ENCODE results near the gene TNFRSF4. TPM values are rescaled to one million over a fixed set of nuclear protein-coding genes. Genes with fewer than 3 reads are reported as not detected.
"Not testable (repeated sequence)": the region's sequence is repeated elsewhere in the genome, so short reads cannot be mapped to it uniquely, and the experiment has no call there.

The TNFRSF4 gene
- total RNA-seq, 1 donor from 2014 or later = 441 TPM

- Mint-ChIP-seq H3K9me3 (no peaks in the 10 kb centered on the region), H3K4me3 (ENCODE audit: low read depth) (no peak overlapping the region), H3K36me3 (ENCODE audit: low read depth) (no peaks in the 10 kb centered on the region), H3K4me1 (ENCODE audit: low read depth) (no peaks in the 10 kb centered on the region), H3K27ac (no peak overlapping the region), H3K27me3 (ENCODE audit: low read depth) (no peaks in the 10 kb centered on the region)
- intact Hi-C loops (cut with micrococcal nuclease) = no loop called here
- DNase-seq (ENCODE audit: low spot score) = no peak
These were observed 31.3 kb downstream of the TNFRSF4 start for GRCh38 chr1:1182491-1183220.

- DNase-seq (ENCODE audit: low spot score) = no peak
- intact Hi-C loops (cut with micrococcal nuclease) = no loop called here
These were observed 32.0 kb downstream of the TNFRSF4 start for GRCh38 chr1:1181938-1182410.

GRCh38 chr1:1181129-1181937 lies 32.6 kb downstream of the TNFRSF4 start:
- H3K4me1 Mint-ChIP-seq (ENCODE audit: low read depth) = no peaks in the 10 kb centered on the region
- DNase-seq (ENCODE audit: low spot score) = no peak
- intact Hi-C loops (cut with micrococcal nuclease) = no loop called here
- H3K27me3 Mint-ChIP-seq (ENCODE audit: low read depth) = peaks cover 4% of the 10 kb centered on the region
- H3K36me3 Mint-ChIP-seq (ENCODE audit: low read depth) = no peaks in the 10 kb centered on the region
- H3K27ac Mint-ChIP-seq = no peak overlapping the region
- no peak overlapping the region for H3K4me3 Mint-ChIP-seq (ENCODE audit: low read depth)
- H3K9me3 Mint-ChIP-seq = no peaks in the 10 kb centered on the region

More at GRCh38 chr1:1181938-1182410, 32.0 kb downstream of the TNFRSF4 start:
- no peaks in the 10 kb centered on the region for H3K4me1 Mint-ChIP-seq (ENCODE audit: low read depth)
- H3K9me3 Mint-ChIP-seq = no peaks in the 10 kb centered on the region
- no peak overlapping the region for H3K27ac Mint-ChIP-seq
- no peak overlapping the region for H3K4me3 Mint-ChIP-seq (ENCODE audit: low read depth)
- H3K36me3 Mint-ChIP-seq (ENCODE audit: low read depth) = no peaks in the 10 kb centered on the region
- H3K27me3 Mint-ChIP-seq (ENCODE audit: low read depth) = peaks cover 1% of the 10 kb centered on the region

GRCh38 chr1:1179983-1180861 lies 33.7 kb downstream of the TNFRSF4 start:
- DNase-seq (ENCODE audit: low spot score) = no peak
- H3K9me3 Mint-ChIP-seq = no peaks in the 10 kb centered on the region
- peaks cover 8% of the 10 kb centered on the region for H3K27me3 Mint-ChIP-seq (ENCODE audit: low read depth)
- no peak overlapping the region for H3K27ac Mint-ChIP-seq
- H3K4me3 Mint-ChIP-seq (ENCODE audit: low read depth) = no peak overlapping the region
- no peaks in the 10 kb centered on the region for H3K36me3 Mint-ChIP-seq (ENCODE audit: low read depth)
- intact Hi-C loops (cut with micrococcal nuclease) = no loop called here
- no peaks in the 10 kb centered on the region for H3K4me1 Mint-ChIP-seq (ENCODE audit: low read depth)

- peaks cover 10% of the 10 kb centered on the region for H3K27me3 Mint-ChIP-seq (ENCODE audit: low read depth)
- H3K4me1 Mint-ChIP-seq (ENCODE audit: low read depth) = no peaks in the 10 kb centered on the region
- no peak overlapping the region for H3K4me3 Mint-ChIP-seq (ENCODE audit: low read depth)
- no peaks in the 10 kb centered on the region for H3K9me3 Mint-ChIP-seq
- DNase-seq (ENCODE audit: low spot score) = no peak
- intact Hi-C loops (cut with micrococcal nuclease) = no loop called here
- no peaks in the 10 kb centered on the region for H3K36me3 Mint-ChIP-seq (ENCODE audit: low read depth)
- H3K27ac Mint-ChIP-seq = no peak overlapping the region
These were observed 34.5 kb downstream of the TNFRSF4 start for GRCh38 chr1:1179346-1179982.

- Mint-ChIP-seq H3K4me1 (ENCODE audit: low read depth) (no peaks in the 10 kb centered on the region), H3K27ac (no peak overlapping the region), H3K4me3 (ENCODE audit: low read depth) (no peak overlapping the region), H3K36me3 (ENCODE audit: low read depth) (no peaks in the 10 kb centered on the region), H3K9me3 (no peaks in the 10 kb centered on the region), H3K27me3 (ENCODE audit: low read depth) (peaks cover 15% of the 10 kb centered on the region)
- DNase-seq (ENCODE audit: low spot score) = no peak
- intact Hi-C loops (cut with micrococcal nuclease) = no loop called here
These were observed 35.1 kb downstream of the TNFRSF4 start for GRCh38 chr1:1178794-1179331.

- Mint-ChIP-seq H3K4me1 (ENCODE audit: low read depth) (no peaks in the 10 kb centered on the region), H3K27ac (no peak overlapping the region), H3K27me3 (ENCODE audit: low read depth) (peaks cover 16% of the 10 kb centered on the region), H3K4me3 (ENCODE audit: low read depth) (no peak overlapping the region), H3K9me3 (no peaks in the 10 kb centered on the region), H3K36me3 (ENCODE audit: low read depth) (no peaks in the 10 kb centered on the region)
- intact Hi-C loops (cut with micrococcal nuclease) = no loop called here
- no peak for DNase-seq (ENCODE audit: low spot score)
These were observed 36.3 kb downstream of the TNFRSF4 start for GRCh38 chr1:1177452-1178206.

GRCh38 chr1:1176931-1177330 lies 37.0 kb downstream of the TNFRSF4 start:
- peaks cover 4% of the 10 kb centered on the region for H3K4me1 Mint-ChIP-seq (ENCODE audit: low read depth)
- no peaks in the 10 kb centered on the region for H3K9me3 Mint-ChIP-seq
- no peak for DNase-seq (ENCODE audit: low spot score)
- peaks cover 19% of the 10 kb centered on the region for H3K27me3 Mint-ChIP-seq (ENCODE audit: low read depth)
- H3K4me3 Mint-ChIP-seq (ENCODE audit: low read depth) = no peak overlapping the region
- H3K27ac Mint-ChIP-seq = no peak overlapping the region
- intact Hi-C loops (cut with micrococcal nuclease) = no loop called here
- no peaks in the 10 kb centered on the region for H3K36me3 Mint-ChIP-seq (ENCODE audit: low read depth)

- DNase-seq (ENCODE audit: low spot score); H3K4me1 Mint-ChIP-seq (ENCODE audit: low read depth): not testable (repeated sequence)
- peaks cover 19% of the 10 kb centered on the region for H3K27me3 Mint-ChIP-seq (ENCODE audit: low read depth)
These were observed 37.7 kb downstream of the TNFRSF4 start for GRCh38 chr1:1176063-1176761.

GRCh38 chr1:1175221-1176062 lies 38.5 kb downstream of the TNFRSF4 start:
- DNase-seq (ENCODE audit: low spot score) = no peak
- Mint-ChIP-seq H3K27me3 (ENCODE audit: low read depth) (peaks cover 19% of the 10 kb centered on the region), H3K9me3 (no peaks in the 10 kb centered on the region), H3K4me3 (ENCODE audit: low read depth) (no peak overlapping the region), H3K4me1 (ENCODE audit: low read depth) (peaks cover 4% of the 10 kb centered on the region), H3K27ac (no peak overlapping the region), H3K36me3 (ENCODE audit: low read depth) (no peaks in the 10 kb centered on the region)
- intact Hi-C loops (cut with micrococcal nuclease) = no loop called here

More at GRCh38 chr1:1176063-1176761, 37.7 kb downstream of the TNFRSF4 start:
- H3K9me3 Mint-ChIP-seq; H3K27ac Mint-ChIP-seq; H3K36me3 Mint-ChIP-seq (ENCODE audit: low read depth); intact Hi-C loops (cut with micrococcal nuclease); H3K4me3 Mint-ChIP-seq (ENCODE audit: low read depth): not testable (repeated sequence)

Data from activated T-helper 2 cell treated with anti-CD3 and anti-CD28 coated beads, Interferon-gamma antibody, Interleukin-2, Interleukin-4, amounts not matched to agents 10 μg/mL and 5 μg/mL and 100 μg/mL, durations not matched to agents 14 hours and 24 hours and 36 hours (primary cell).